ENCODE measurements around the gene NOTCH4.

NOTCH4 gene

DNA sequence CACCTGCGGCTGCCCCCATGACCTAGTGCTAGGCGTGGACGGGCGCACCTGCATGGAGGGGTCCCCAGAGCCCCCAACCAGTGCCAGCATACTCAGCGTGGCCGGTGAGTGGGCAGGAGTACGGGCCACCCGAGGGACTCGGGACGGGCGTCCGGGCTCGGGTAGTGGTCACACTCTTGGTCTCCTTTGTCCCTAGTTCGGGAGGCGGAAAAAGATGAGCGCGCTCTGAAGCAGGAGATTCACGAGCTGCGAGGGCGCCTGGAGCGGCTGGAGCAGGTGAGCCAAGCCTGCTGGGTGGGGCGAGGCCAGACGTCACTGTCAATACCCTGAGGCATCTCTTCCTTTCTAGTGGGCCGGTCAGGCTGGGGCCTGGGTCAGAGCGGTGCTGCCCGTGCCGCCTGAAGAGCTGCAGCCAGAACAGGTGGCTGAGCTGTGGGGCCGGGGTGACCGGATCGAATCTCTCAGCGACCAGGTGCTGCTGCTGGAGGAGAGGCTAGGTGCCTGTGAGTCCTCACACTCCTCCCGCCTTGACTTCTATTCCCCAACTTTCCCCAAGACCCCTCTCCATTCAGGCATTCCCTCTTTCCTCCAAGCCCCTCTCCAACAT lies 56.6 kb downstream of the NOTCH4 start:
- DNase-seq (ENCODE audit: low read depth): no peak
- no peak overlapping the region for H3K4me3 ChIP-seq (ENCODE audit: low read length)
- no peak for TF ChIP-seq CTCF (conservative IDR thresholded peaks at IDR 0.05; ENCODE audit: low read length)

- TF ChIP-seq CTCF (conservative IDR thresholded peaks at IDR 0.05; ENCODE audit: low read length): no peak
- no peak for DNase-seq (ENCODE audit: low read depth)
Measured at GRCh38 chr6:32166411-32167061, 57.3 kb downstream of the NOTCH4 start.

GRCh38 chr6:32164295-32164694 lies 59.6 kb downstream of the NOTCH4 start, which contains the start of gene EGFL8:
Gene EGFL8, plus strand, starts transcription at chr6:32164595. Its CDS starts 1,571 bp downstream, at chr6:32166166.
- no peak for DNase-seq (ENCODE audit: low read depth)
- no peak for TF ChIP-seq CTCF (conservative IDR thresholded peaks at IDR 0.05; ENCODE audit: low read length)
- H3K4me3 ChIP-seq (ENCODE audit: low read length): no peak within 1 kb of the TSS

More at GRCh38 chr6:32166411-32167061, 57.3 kb downstream of the NOTCH4 start:
- no peak overlapping the region for H3K4me3 ChIP-seq (ENCODE audit: low read length)

DNA sequence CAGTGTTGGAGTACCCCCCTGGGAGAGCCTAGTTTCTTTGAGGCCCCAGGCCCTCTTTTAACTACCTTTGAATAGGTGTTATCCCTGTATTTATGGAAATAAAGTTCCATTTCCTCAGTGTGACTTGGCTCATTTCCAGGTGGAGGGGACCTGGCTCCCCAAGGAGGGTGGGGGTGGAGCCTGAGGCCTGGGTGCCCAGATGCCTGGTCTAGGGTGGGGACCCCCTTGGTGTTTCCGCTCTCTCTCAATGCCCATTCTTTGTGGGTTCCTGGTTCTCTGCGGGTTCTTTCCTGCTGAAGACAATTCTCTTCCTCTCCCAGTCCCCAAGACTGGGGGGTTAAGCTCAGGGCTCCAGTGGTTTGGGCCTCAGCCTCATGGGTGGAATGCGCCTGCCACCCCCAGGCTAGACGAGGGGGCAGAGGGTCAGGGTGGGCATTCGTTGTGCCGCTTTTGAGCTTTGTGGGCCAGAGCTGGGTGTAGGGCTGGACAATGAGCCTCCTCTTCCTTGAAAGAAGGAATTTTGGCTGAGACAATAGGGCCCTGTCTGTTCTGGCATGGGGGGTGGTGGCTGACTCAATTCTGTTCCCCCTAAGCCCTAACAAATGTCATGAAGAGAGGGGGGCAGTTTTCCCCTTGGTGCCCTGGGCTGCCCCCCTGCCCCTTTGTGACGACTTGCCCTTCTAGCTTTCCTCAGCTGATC lies 60.2 kb downstream of the NOTCH4 start:
- no peak overlapping the region for H3K4me3 ChIP-seq (ENCODE audit: low read length)
- no peak for TF ChIP-seq CTCF (conservative IDR thresholded peaks at IDR 0.05; ENCODE audit: low read length)
- DNase-seq (ENCODE audit: low read depth): no peak

- TF ChIP-seq CTCF (conservative IDR thresholded peaks at IDR 0.05; ENCODE audit: low read length): no peak
- H3K4me3 ChIP-seq (ENCODE audit: low read length): no peak overlapping the region
- no peak for DNase-seq (ENCODE audit: low read depth)
Measured at GRCh38 chr6:32158052-32158451, 65.8 kb downstream of the NOTCH4 start.

DNA sequence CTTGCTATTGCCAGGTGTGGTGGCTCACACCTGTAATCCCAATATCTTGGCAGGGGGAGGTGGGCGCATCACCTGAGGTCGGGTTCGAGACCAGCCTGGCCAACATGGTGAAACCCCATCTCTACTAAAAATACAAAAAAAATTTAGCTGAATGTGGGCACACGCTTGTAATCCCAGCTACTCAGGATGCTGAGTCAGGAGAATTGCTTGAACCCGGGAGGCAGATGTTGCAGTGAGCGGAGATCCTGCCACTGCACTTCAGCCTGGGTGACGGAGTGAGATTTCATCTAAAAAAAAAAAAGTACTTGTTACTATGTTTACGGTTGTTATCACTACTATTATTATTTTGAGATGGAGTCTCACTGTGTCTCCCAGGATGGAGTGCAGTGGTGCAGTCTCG lies 67.0 kb downstream of the NOTCH4 start:
- no peak for TF ChIP-seq CTCF (conservative IDR thresholded peaks at IDR 0.05; ENCODE audit: low read length)
- DNase-seq (ENCODE audit: low read depth): no peak
- H3K4me3 ChIP-seq (ENCODE audit: low read length): no peak overlapping the region
